ENCODE measurements around the gene ZNF598. TPM values are rescaled to one million over a fixed set of nuclear protein-coding genes. Genes with fewer than 3 reads are reported as not detected.

The ZNF598 gene
- total RNA-seq, 3 donors from 2014 or later, result 16.0 to 25.2 (median 22.2) TPM

DNA sequence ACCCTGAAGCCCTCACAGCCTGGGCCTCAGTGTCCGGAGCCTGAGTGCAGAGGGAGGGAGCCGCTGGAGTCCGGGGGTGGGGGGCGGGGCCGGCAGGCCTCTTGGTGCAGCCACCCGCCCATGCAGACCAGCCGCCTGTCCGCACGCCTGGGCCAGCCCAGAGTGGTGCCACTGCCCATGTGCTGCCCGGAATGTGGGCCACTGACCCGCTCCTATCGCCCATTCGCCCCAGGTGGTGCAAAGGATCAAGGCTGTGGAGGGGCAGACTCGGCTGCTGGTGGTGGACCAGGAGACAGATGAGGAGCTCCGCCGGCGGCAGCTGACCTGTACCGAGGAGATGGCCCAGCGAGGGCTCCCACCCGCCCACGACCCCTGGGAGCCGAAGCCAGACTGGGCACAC is 19.7 kb upstream of the ZNF598 start:
- Histone ChIP-seq H3K4me1 (peaks cover 15 to 42% of the 10 kb centered on the region in 2 donors), H3K9me3 (no peaks in the 10 kb centered on the region), H3K27me3 (no peaks in the 10 kb centered on the region), H3K27ac (peak overlapping the region; percentile 29 to 84), H3K36me3 (no peaks in the 10 kb centered on the region), H3K4me3 (peak overlapping the region; percentile 4 to 93 (median 74))
- TF ChIP-seq CTCF (IDR thresholded peaks at IDR 0.05), result no peak
- no peak for TF ChIP-seq POLR2AphosphoS5 (IDR thresholded peaks at IDR 0.05)
- no peak for TF ChIP-seq POLR2A (IDR thresholded peaks at IDR 0.05)
- intact Hi-C loops (cut with DNase I; ENCODE audit: low total_unique reads), result loop anchor here (5.0 kb wide), 1 partner anchor 113 kb away; no protein-coding TSS in a partner anchor
- DNase-seq (ENCODE audit: low spot score in 2 of 2), result no peak

GRCh38 chr16:2028620-2029220 is 19.1 kb upstream of the ZNF598 start:
- TF ChIP-seq POLR2AphosphoS5 (IDR thresholded peaks at IDR 0.05), result no peak
- no peak for TF ChIP-seq CTCF (IDR thresholded peaks at IDR 0.05)
- no peak for TF ChIP-seq POLR2A (IDR thresholded peaks at IDR 0.05)
- peak overlapping the region; percentile 58 to 93 (median 74) for H3K4me3 ChIP-seq
- H3K27me3 ChIP-seq, result no peaks in the 10 kb centered on the region

GRCh38 chr16:2028146-2028545 is 18.5 kb upstream of the ZNF598 start:
- H3K27me3 ChIP-seq, result no peaks in the 10 kb centered on the region
- peak overlapping the region; percentile 36 to 75 for H3K27ac ChIP-seq
- DNase-seq (ENCODE audit: low spot score in 2 of 2), result no peak
- intact Hi-C loops (cut with DNase I; ENCODE audit: low total_unique reads), result loop anchor here (5.0 kb wide), 1 partner anchor 114 kb away; no protein-coding TSS in a partner anchor
- peak overlapping the region; percentile 58 to 93 (median 74) for H3K4me3 ChIP-seq
- H3K4me1 ChIP-seq, result peaks cover 5 to 33% of the 10 kb centered on the region in 2 donors
- H3K36me3 ChIP-seq, result no peaks in the 10 kb centered on the region
- no peaks in the 10 kb centered on the region for H3K9me3 ChIP-seq
- TF ChIP-seq CTCF (IDR thresholded peaks at IDR 0.05) (no peak), POLR2A (IDR thresholded peaks at IDR 0.05) (no peak)

More at GRCh38 chr16:2028620-2029220, 19.1 kb upstream of the ZNF598 start:
- Histone ChIP-seq H3K4me1 (peaks cover 11 to 38% of the 10 kb centered on the region in 2 donors), H3K36me3 (no peaks in the 10 kb centered on the region), H3K9me3 (no peaks in the 10 kb centered on the region), H3K27ac (peak overlapping the region; percentile 36 to 84)
- intact Hi-C loops (cut with DNase I; ENCODE audit: low total_unique reads), result loop anchor here (5.0 kb wide), 1 partner anchor 114 kb away; no protein-coding TSS in a partner anchor
- DNase-seq (ENCODE audit: low spot score in 2 of 2), result no peak

DNA sequence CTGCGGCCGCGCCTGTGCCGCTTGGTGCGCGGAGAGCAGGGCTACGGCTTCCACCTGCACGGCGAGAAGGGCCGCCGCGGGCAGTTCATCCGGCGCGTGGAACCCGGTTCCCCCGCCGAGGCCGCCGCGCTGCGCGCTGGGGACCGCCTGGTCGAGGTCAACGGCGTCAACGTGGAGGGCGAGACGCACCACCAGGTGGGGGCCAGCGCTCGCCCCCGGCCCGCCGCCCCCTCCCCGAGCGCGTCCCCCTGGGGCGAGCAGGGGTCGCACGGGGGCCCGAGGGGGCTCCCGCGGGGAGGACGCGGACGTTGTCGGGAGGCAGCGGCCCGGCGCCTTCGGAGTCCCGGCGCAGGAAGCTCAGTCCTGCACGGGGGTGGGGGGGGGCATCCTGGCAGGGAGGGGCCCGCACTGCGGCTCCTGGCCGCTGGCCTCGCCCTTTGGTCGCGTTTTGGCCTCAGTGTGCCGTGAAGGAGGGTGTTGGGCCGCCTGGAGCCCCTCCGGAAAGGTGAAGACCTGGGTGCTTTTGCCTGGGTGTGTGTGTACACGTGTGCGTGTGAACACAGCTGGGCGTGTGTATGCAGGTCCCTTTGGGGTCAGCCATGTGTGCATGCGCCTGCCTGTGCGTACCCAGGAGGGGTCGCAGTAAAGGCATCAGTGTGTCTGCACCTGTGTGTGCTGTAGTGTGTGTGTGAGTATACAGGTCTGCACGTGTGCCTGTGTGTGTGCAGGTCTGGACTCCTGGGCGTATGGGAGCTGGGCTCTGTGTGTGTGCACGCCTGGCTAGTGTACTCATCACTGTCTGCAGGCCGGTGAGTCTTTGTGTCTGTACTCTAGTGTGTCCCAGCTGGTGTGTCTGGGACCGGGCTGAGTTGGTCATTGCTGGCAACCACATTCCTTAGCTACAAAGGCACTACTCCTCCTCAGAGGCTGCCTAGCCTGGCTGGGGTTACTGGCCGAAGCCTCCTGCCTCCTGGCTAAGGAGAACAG is 17.7 kb upstream of the ZNF598 start:
- Histone ChIP-seq H3K36me3 (no peaks in the 10 kb centered on the region), H3K4me3 (peak overlapping the region; percentile 58 to 93 (median 74)), H3K4me1 (peaks cover 6 to 27% of the 10 kb centered on the region in 2 donors), H3K27ac (peak overlapping the region; percentile 33 to 75), H3K27me3 (no peaks in the 10 kb centered on the region), H3K9me3 (no peaks in the 10 kb centered on the region)
- TF ChIP-seq POLR2AphosphoS5 (IDR thresholded peaks at IDR 0.05) (no peak), CTCF (IDR thresholded peaks at IDR 0.05) (no peak), POLR2A (IDR thresholded peaks at IDR 0.05) (no peak)
- intact Hi-C loops (cut with DNase I; ENCODE audit: low total_unique reads), result loop anchor here (5.0 kb wide), 1 partner anchor 115 kb away; no protein-coding TSS in a partner anchor
- no peak for DNase-seq (ENCODE audit: low spot score in 2 of 2)

All from breast epithelium (tissue), 4 donors.